HCT116 (cell line): ENCODE data around the gene GPLD1. TPM values are rescaled to one million over a fixed set of nuclear protein-coding genes. Genes with fewer than 3 reads are reported as not detected.

ENCODE experiments used
- ATAC-seq: fragments of 200-7000 bp; cut with Tn5 transposase; 2 replicates; pipeline ENCODE4 v1.9.1; 2020; ENCODE audit warnings: mild to moderate bottlenecking, moderate library complexity
- BruUV-seq: library from RNA; stranded (reverse); fragments of 400-500 nt; replicated peaks from 2 replicates; lab custom pipeline; 2021; lab: Mats Ljungman, UMichigan
- CTCF ChIA-PET: fragments of 300-600 bp; sonication (Branson Sonifier 250); formaldehyde crosslinking; loops from one replicate; lab custom pipeline; 2021; ENCODE audit warnings: antibody characterized with exemption; lab: Charles Lee
- POLR2A ChIA-PET: fragments of 300-600, 350-600 bp; sonication (Branson Sonifier 250); formaldehyde crosslinking; loops from one replicate; lab custom pipeline; 2021; ENCODE audit warnings: antibody characterized with exemption; lab: Charles Lee
- RAD21 ChIA-PET, 2 experiments: fragments of 300-600 bp; sonication (Branson Sonifier 250); formaldehyde crosslinking; loops; one replicate each; lab custom pipeline; 2023; ENCODE audit warnings: low total read pairs in 2 of 2; ENCODE audit not compliant: uncharacterized antibody in 2 of 2, unreplicated experiment in 2 of 2, low non-redundant PET in 1 of 2; lab: Charles Lee
- DNase-seq: peaks from one replicate; pipeline ENCODE4 v3.0.0-alpha.2; 2010; ENCODE audit warnings: low read depth, low spot score
- H2AFZ ChIP-seq: fragments of 200-600 bp; shearing (Covaris generic), sonication (generic); 2 replicates; pipeline ENCODE4 v1.6.1; 2017; ENCODE audit warnings: low read depth, mixed run types, mixed read lengths, antibody characterized with exemption, low read length; ENCODE audit not compliant: poor library complexity, severe bottlenecking
- H3K27ac ChIP-seq: 2 replicates; pipeline ENCODE4 v1.5.1; 2012; ENCODE audit warnings: low read depth, low read length
- H3K27me3 ChIP-seq: fragments of 200-600 bp; sonication (generic); 2 replicates; pipeline ENCODE4 v1.6.1; 2016; ENCODE audit warnings: mixed run types, low read length, mixed read lengths; ENCODE audit not compliant: insufficient read depth
- H3K36me3 ChIP-seq, 2 experiments: fragments of 200-500 bp in 1 of 2; fragments of 200-600 bp in 1 of 2; sonication (Bioruptor generic) in 1 of 2; sonication (generic) in 1 of 2; 2 replicates each; pipeline versions ENCODE4 v1.5.1 to v1.6.1; 2014 to 2016; ENCODE audit warnings: low read length in 2 of 2, inconsistent platforms in 1 of 2, mixed read lengths in 1 of 2, mixed run types in 1 of 2; ENCODE audit not compliant: insufficient read depth in 2 of 2, control insufficient read depth in 1 of 2
- H3K4me1 ChIP-seq, 2 experiments: fragments of 200-600 bp in 1 of 2; sonication (generic) in 1 of 2; 2 replicates each; pipeline versions ENCODE4 v1.5.1 to v1.6.1; 2012 to 2017; ENCODE audit warnings: low read length in 2 of 2, inconsistent platforms in 1 of 2, mild to moderate bottlenecking in 1 of 2, mixed read lengths in 1 of 2, mixed run types in 1 of 2, moderate library complexity in 1 of 2; ENCODE audit not compliant: insufficient read depth in 2 of 2, control insufficient read depth in 1 of 2
- H3K4me2 ChIP-seq: fragments of 200-600 bp; sonication (generic); 2 replicates; pipeline ENCODE4 v1.6.1; 2017; ENCODE audit warnings: mixed run types, low read length, mixed read lengths
- H3K4me3 ChIP-seq, 2 experiments: fragments of 200-600 bp in 1 of 2; sonication (generic) in 1 of 2; replicated peaks in 1 of 2; 2 replicates each; pipeline ENCODE4 v1.5.1; 2011 to 2016; ENCODE audit warnings: low read length in 2 of 2, control low read depth in 1 of 2, low read depth in 1 of 2, mild to moderate bottlenecking in 1 of 2, mixed read lengths in 1 of 2, mixed run types in 1 of 2
- H3K79me2 ChIP-seq: fragments of 200-600 bp; sonication (generic); 2 replicates; pipeline ENCODE4 v1.6.1; 2017; ENCODE audit warnings: mild to moderate bottlenecking, mixed run types, low read length, moderate library complexity, mixed read lengths; ENCODE audit not compliant: insufficient read depth
- H3K9ac ChIP-seq: fragments of 200-600 bp; sonication (generic); 2 replicates; pipeline ENCODE4 v1.6.1; 2016; ENCODE audit warnings: low read length, mixed read lengths
- H3K9me2 ChIP-seq: fragments of 200-600 bp; sonication (generic), shearing (Covaris generic); 2 replicates; pipeline ENCODE4 v1.6.1; 2017; ENCODE audit warnings: mixed run types, mild to moderate bottlenecking, moderate library complexity; ENCODE audit not compliant: insufficient read depth
- H3K9me3 ChIP-seq, 2 experiments: fragments of 200-500 bp in 1 of 2; fragments of 200-600 bp in 1 of 2; sonication (Bioruptor generic) in 1 of 2; sonication (generic) in 1 of 2; 2 replicates each; pipeline ENCODE4 v1.6.1; 2014 to 2017; ENCODE audit warnings: low read length in 2 of 2, mixed read lengths in 2 of 2, inconsistent platforms in 1 of 2, low read depth in 1 of 2, mild to moderate bottlenecking in 1 of 2, mixed run types in 1 of 2, moderate library complexity in 1 of 2; ENCODE audit not compliant: control insufficient read depth in 1 of 2, insufficient read depth in 1 of 2
- H4K20me1 ChIP-seq: fragments of 200-600 bp; sonication (generic), shearing (Covaris generic); 2 replicates; pipeline ENCODE4 v1.6.1; 2017; ENCODE audit warnings: mixed run types, mild to moderate bottlenecking, moderate library complexity; ENCODE audit not compliant: insufficient read depth
- CTCF ChIP-seq, 3 experiments: fragments of 200-600 bp in 1 of 3; sonication (generic) in 1 of 3; IDR thresholded peaks in 2 of 3; conservative IDR thresholded peaks in 1 of 3; 2 replicates each; pipeline ENCODE4 v1.5.1; 2012 to 2017; ENCODE audit warnings: low read depth in 2 of 3, low read length in 2 of 3, antibody characterized with exemption in 1 of 3, borderline replicate concordance in 1 of 3, control low read depth in 1 of 3, mild to moderate bottlenecking in 1 of 3, mixed read lengths in 1 of 3, mixed run types in 1 of 3, moderate library complexity in 1 of 3; ENCODE audit not compliant: insufficient read depth in 1 of 3
- EGR1 ChIP-seq: IDR thresholded peaks from 2 replicates; pipeline ENCODE4 v1.6.1; 2012; ENCODE audit warnings: low read depth
- ELF1 ChIP-seq: IDR thresholded peaks from 2 replicates; pipeline ENCODE4 v1.6.1; 2012; ENCODE audit warnings: low read depth, borderline replicate concordance
- EZH2 ChIP-seq: fragments of 200-600 bp; sonication (generic); IDR thresholded peaks from 2 replicates; pipeline ENCODE4 v1.6.1; 2017; ENCODE audit warnings: antibody characterized with exemption, mixed run types
- FOSL1 ChIP-seq: IDR thresholded peaks from 2 replicates; pipeline ENCODE4 v1.6.1; 2012; ENCODE audit warnings: low read depth
- RAD21 ChIP-seq: IDR thresholded peaks from 2 replicates; pipeline ENCODE4 v1.6.1; 2012; ENCODE audit warnings: low read depth, mild to moderate bottlenecking
- REST ChIP-seq: IDR thresholded peaks from 2 replicates; pipeline ENCODE4 v1.6.1; 2012; ENCODE audit warnings: low read depth
- SP1 ChIP-seq: IDR thresholded peaks from 2 replicates; pipeline ENCODE4 v1.6.1; 2012; ENCODE audit warnings: low read depth
- SRF ChIP-seq: IDR thresholded peaks from 2 replicates; pipeline ENCODE4 v1.6.1; 2012; ENCODE audit warnings: low read depth
- intact Hi-C: fragments of 100-400 bp; cut with micrococcal nuclease; formaldehyde crosslinking; loops from 2 replicates; pipeline ENCODE4 v1.10.0; 2022
- total RNA-seq: library from RNA; stranded (reverse); gene quantifications from one replicate; pipeline ENCODE4 v1.2.1, GENCODE V29; 2021; ENCODE audit not compliant: unreplicated experiment

Gene GPLD1
- total RNA-seq, 1 experiment from 2014 or later = 2.1 TPM

- TF ChIP-seq CTCF (IDR thresholded peaks at IDR 0.05 in 2 of 3, conservative IDR thresholded peaks at IDR 0.05 in 1 of 3; ENCODE audit: borderline replicate concordance in 1 of 3, insufficient read depth in 1 of 3, low read depth in 2 of 3, low read length in 2 of 3) (no peak), FOSL1 (no peak), ELF1 (no peak)
Observed at GRCh38 chr6:24444588-24444987, 44.8 kb downstream of the GPLD1 start (continued).

- ATAC-seq (no peak), DNase-seq (no peak)
- Histone ChIP-seq H2AFZ (no peak overlapping the region), H3K9me3 (no peaks in the 10 kb centered on the region), H3K9me2 (no peaks in the 10 kb centered on the region), H3K27ac (no peak overlapping the region), H3K9ac (no peak overlapping the region), H3K36me3 (no peaks in the 10 kb centered on the region), H3K4me3 (no peak overlapping the region), H3K27me3 (no peaks in the 10 kb centered on the region), H4K20me1 (no peaks in the 10 kb centered on the region), H3K79me2 (no peaks in the 10 kb centered on the region), H3K4me1 (no peaks in the 10 kb centered on the region), H3K4me2 (no peak overlapping the region)
- RAD21 ChIA-PET = no interaction called here
- TF ChIP-seq ELF1 (no peak), EGR1 (no peak), EZH2 (no peak)
- CTCF ChIA-PET = no interaction called here
- no TSS peak for BruUV-seq
- intact Hi-C loops = no loop called here
- POLR2A ChIA-PET = no interaction called here
Observed at GRCh38 chr6:24441599-24441904, 47.8 kb downstream of the GPLD1 start.

- no peak overlapping the region for H3K4me2 ChIP-seq
- H4K20me1 ChIP-seq = no peaks in the 10 kb centered on the region
- no peaks in the 10 kb centered on the region for H3K9me2 ChIP-seq
- ATAC-seq = no peak
- intact Hi-C loops = no loop called here
- no peaks in the 10 kb centered on the region for H3K4me1 ChIP-seq
- H3K27ac ChIP-seq = no peak overlapping the region
- H3K9me3 ChIP-seq = no peaks in the 10 kb centered on the region
- no peak overlapping the region for H3K9ac ChIP-seq
- ChIA-PET RAD21 (no interaction called here), POLR2A (no interaction called here), CTCF (no interaction called here)
- H3K4me3 ChIP-seq = no peak overlapping the region
- no peaks in the 10 kb centered on the region for H3K79me2 ChIP-seq
- no peak for DNase-seq
- no peak overlapping the region for H2AFZ ChIP-seq
- H3K36me3 ChIP-seq = no peaks in the 10 kb centered on the region
- no TSS peak for BruUV-seq
- H3K27me3 ChIP-seq = no peaks in the 10 kb centered on the region
- TF ChIP-seq RAD21 = no peak
- TF ChIP-seq FOSL1 = no peak
- TF ChIP-seq CTCF (IDR thresholded peaks at IDR 0.05 in 2 of 3, conservative IDR thresholded peaks at IDR 0.05 in 1 of 3; ENCODE audit: borderline replicate concordance in 1 of 3, insufficient read depth in 1 of 3, low read depth in 2 of 3, low read length in 2 of 3) = no peak
- no peak for TF ChIP-seq ELF1
- TF ChIP-seq SRF = no peak
- TF ChIP-seq SP1 = no peak
- TF ChIP-seq REST = no peak
Observed at GRCh38 chr6:24440897-24441598, 48.3 kb downstream of the GPLD1 start.
